GM12801 (cell line): ENCODE data around the gene CDC14C.

ENCODE experiments used
- CTCF ChIP-seq: IDR thresholded peaks from one replicate; pipeline ENCODE4 v1.5.1; 2011; ENCODE audit warnings: control low read depth; ENCODE audit not compliant: insufficient read length; ENCODE audit errors: extremely low read depth

The CDC14C gene

GRCh38 chr7:48955916-48956315 lies 31.6 kb downstream of the CDC14C start:
- TF ChIP-seq CTCF, result no peak

- no peak for TF ChIP-seq CTCF
Observed at GRCh38 chr7:48959676-48960075, 35.3 kb downstream of the CDC14C start.

GRCh38 chr7:48962821-48963505 lies 38.6 kb downstream of the CDC14C start:
- TF ChIP-seq CTCF, result no peak

- no peak for TF ChIP-seq CTCF
Observed at GRCh38 chr7:48964074-48964473, 39.7 kb downstream of the CDC14C start.

- TF ChIP-seq CTCF, result no peak
Observed at GRCh38 chr7:48971173-48971572, 46.8 kb downstream of the CDC14C start.

- no peak for TF ChIP-seq CTCF
Observed at GRCh38 chr7:48976253-48976652, 51.9 kb downstream of the CDC14C start.

- TF ChIP-seq CTCF, result no peak
Observed at GRCh38 chr7:48976850-48977249, 52.5 kb downstream of the CDC14C start.
